Measurements from ENCODE around the gene AFF3.
A peak's percentile ranks its signal among the peaks of the same experiment; 100 is the strongest.

AFF3 gene

GRCh38 chr2:100179806-100180205 lies 37.4 kb upstream of the AFF3 start:
- TF ChIP-seq TEAD4 (IDR thresholded peaks at IDR 0.05) (no peak), ZBTB7A (IDR thresholded peaks at IDR 0.05; ENCODE audit: low read depth) (no peak), EP300 (IDR thresholded peaks at IDR 0.05; ENCODE audit: borderline replicate concordance) (no peak), MAX (IDR thresholded peaks at IDR 0.05) (no peak), CREB1 (IDR thresholded peaks at IDR 0.05; ENCODE audit: low read depth) (no peak), NFIC (IDR thresholded peaks at IDR 0.05) (no peak), YY1 (IDR thresholded peaks at IDR 0.05; ENCODE audit: low read depth) (no peak), EGR1 (IDR thresholded peaks at IDR 0.05) (no peak), RAD21 (IDR thresholded peaks at IDR 0.05; ENCODE audit: low read depth) (no peak), TAF1 (IDR thresholded peaks at IDR 0.05; ENCODE audit: low read depth) (no peak), CEBPB (IDR thresholded peaks at IDR 0.05) (no peak), FOXM1 (IDR thresholded peaks at IDR 0.05; ENCODE audit: borderline replicate concordance, low read depth) (no peak), TCF12 (IDR thresholded peaks at IDR 0.05; ENCODE audit: low read depth) (no peak)
- TF ChIP-seq, protein P1, sequence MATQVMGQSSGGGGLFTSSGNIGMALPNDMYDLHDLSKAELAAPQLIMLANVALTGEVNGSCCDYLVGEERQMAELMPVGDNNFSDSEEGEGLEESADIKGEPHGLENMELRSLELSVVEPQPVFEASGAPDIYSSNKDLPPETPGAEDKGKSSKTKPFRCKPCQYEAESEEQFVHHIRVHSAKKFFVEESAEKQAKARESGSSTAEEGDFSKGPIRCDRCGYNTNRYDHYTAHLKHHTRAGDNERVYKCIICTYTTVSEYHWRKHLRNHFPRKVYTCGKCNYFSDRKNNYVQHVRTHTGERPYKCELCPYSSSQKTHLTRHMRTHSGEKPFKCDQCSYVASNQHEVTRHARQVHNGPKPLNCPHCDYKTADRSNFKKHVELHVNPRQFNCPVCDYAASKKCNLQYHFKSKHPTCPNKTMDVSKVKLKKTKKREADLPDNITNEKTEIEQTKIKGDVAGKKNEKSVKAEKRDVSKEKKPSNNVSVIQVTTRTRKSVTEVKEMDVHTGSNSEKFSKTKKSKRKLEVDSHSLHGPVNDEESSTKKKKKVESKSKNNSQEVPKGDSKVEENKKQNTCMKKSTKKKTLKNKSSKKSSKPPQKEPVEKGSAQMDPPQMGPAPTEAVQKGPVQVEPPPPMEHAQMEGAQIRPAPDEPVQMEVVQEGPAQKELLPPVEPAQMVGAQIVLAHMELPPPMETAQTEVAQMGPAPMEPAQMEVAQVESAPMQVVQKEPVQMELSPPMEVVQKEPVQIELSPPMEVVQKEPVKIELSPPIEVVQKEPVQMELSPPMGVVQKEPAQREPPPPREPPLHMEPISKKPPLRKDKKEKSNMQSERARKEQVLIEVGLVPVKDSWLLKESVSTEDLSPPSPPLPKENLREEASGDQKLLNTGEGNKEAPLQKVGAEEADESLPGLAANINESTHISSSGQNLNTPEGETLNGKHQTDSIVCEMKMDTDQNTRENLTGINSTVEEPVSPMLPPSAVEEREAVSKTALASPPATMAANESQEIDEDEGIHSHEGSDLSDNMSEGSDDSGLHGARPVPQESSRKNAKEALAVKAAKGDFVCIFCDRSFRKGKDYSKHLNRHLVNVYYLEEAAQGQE (IDR thresholded peaks at IDR 0.05; ENCODE audit: low read depth): no peak

- TF ChIP-seq TCF12 (IDR thresholded peaks at IDR 0.05; ENCODE audit: low read depth) (no peak), TEAD4 (IDR thresholded peaks at IDR 0.05) (no peak), EP300 (IDR thresholded peaks at IDR 0.05; ENCODE audit: borderline replicate concordance) (no peak), NFIC (IDR thresholded peaks at IDR 0.05) (no peak), CEBPB (IDR thresholded peaks at IDR 0.05) (no peak)
Measured at GRCh38 chr2:100178864-100179263, 36.5 kb upstream of the AFF3 start.

- no peak for TF ChIP-seq TAF1 (IDR thresholded peaks at IDR 0.05; ENCODE audit: low read depth)
- peak; percentile 89 for TF ChIP-seq YY1 (IDR thresholded peaks at IDR 0.05; ENCODE audit: low read depth)
- TF ChIP-seq RAD21 (IDR thresholded peaks at IDR 0.05; ENCODE audit: low read depth): peak; percentile 50; the same call in 1 of the 2 replicates
Measured at GRCh38 chr2:100178085-100178788, 35.8 kb upstream of the AFF3 start.

DNA sequence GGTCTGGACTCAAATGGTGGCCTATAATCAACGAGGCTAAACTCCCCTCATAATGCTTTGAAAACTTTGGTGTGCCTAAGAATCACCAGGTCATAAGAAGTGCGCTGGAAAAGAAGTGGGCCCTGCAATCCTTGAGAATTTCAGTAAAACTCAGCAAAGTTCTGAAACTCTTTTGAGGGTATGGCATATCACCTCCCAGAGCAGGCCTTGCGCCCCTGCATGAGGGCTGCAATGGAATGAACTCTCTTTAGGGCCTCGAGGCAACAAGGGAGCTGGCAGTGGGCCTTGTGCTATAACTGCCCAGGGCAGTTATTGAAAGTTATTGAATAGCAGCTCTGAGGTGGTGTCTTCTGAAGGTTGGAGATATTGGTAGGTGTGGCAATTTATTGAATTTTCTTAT lies 34.5 kb upstream of the AFF3 start:
- no peak for TF ChIP-seq FOXM1 (IDR thresholded peaks at IDR 0.05; ENCODE audit: borderline replicate concordance, low read depth)
- TF ChIP-seq CEBPB (IDR thresholded peaks at IDR 0.05): no peak
- no peak for TF ChIP-seq MAX (IDR thresholded peaks at IDR 0.05)
- TF ChIP-seq TAF1 (IDR thresholded peaks at IDR 0.05; ENCODE audit: low read depth): no peak
- no peak for TF ChIP-seq NFIC (IDR thresholded peaks at IDR 0.05)
- no peak for TF ChIP-seq ZBTB7A (IDR thresholded peaks at IDR 0.05; ENCODE audit: low read depth)
- no peak for TF ChIP-seq EP300 (IDR thresholded peaks at IDR 0.05; ENCODE audit: borderline replicate concordance)
- no peak for TF ChIP-seq YY1 (IDR thresholded peaks at IDR 0.05; ENCODE audit: low read depth)
- TF ChIP-seq EGR1 (IDR thresholded peaks at IDR 0.05): no peak
- no peak for TF ChIP-seq CREB1 (IDR thresholded peaks at IDR 0.05; ENCODE audit: low read depth)
- TF ChIP-seq RAD21 (IDR thresholded peaks at IDR 0.05; ENCODE audit: low read depth): no peak
- TF ChIP-seq USF1 (IDR thresholded peaks at IDR 0.05): no peak
- TF ChIP-seq TCF12 (IDR thresholded peaks at IDR 0.05; ENCODE audit: low read depth): no peak
- TF ChIP-seq, protein P1 (IDR thresholded peaks at IDR 0.05; ENCODE audit: low read depth): no peak

GRCh38 chr2:100174026-100174431 lies 31.6 kb upstream of the AFF3 start:
- TF ChIP-seq EP300 (IDR thresholded peaks at IDR 0.05; ENCODE audit: borderline replicate concordance): no peak
- no peak for TF ChIP-seq FOXM1 (IDR thresholded peaks at IDR 0.05; ENCODE audit: borderline replicate concordance, low read depth)
- TF ChIP-seq CEBPB (IDR thresholded peaks at IDR 0.05): no peak
- no peak for TF ChIP-seq EGR1 (IDR thresholded peaks at IDR 0.05)
- TF ChIP-seq TCF12 (IDR thresholded peaks at IDR 0.05; ENCODE audit: low read depth): no peak
- TF ChIP-seq NFIC (IDR thresholded peaks at IDR 0.05): no peak
- no peak for TF ChIP-seq YY1 (IDR thresholded peaks at IDR 0.05; ENCODE audit: low read depth)
- TF ChIP-seq TEAD4 (IDR thresholded peaks at IDR 0.05): no peak
- TF ChIP-seq, protein P1 (IDR thresholded peaks at IDR 0.05; ENCODE audit: low read depth): no peak
- no peak for TF ChIP-seq TAF1 (IDR thresholded peaks at IDR 0.05; ENCODE audit: low read depth)
- TF ChIP-seq RAD21 (IDR thresholded peaks at IDR 0.05; ENCODE audit: low read depth): no peak

Data from Ishikawa (cell line).